Lung (tissue), 12 donors: ENCODE results near the gene HOXA9. TPM values are rescaled to one million over a fixed set of nuclear protein-coding genes. Genes with fewer than 3 reads are reported as not detected.

Experiments used
- ATAC-seq: fragments of 200-7000 bp; cut with Tn5 transposase; one replicate; pipeline ENCODE4 v1.9.1; 2020; ENCODE audit warnings: moderate number of reproducible peaks; ENCODE audit not compliant: insufficient read depth, low FRiP score
- DNase-seq, 3 donors: peaks; one replicate each; pipeline ENCODE4 v3.0.0-alpha.2; 2013 to 2017
- H3K27ac ChIP-seq, 2 donors: one replicate each; pipeline ENCODE4 v1.5.1; 2013; ENCODE audit warnings: mild to moderate bottlenecking in 2 of 2, moderate library complexity in 2 of 2, control low read depth in 1 of 2, inconsistent platforms in 1 of 2, low read depth in 1 of 2, low read length in 1 of 2
- H3K27me3 ChIP-seq, 3 donors: one replicate each; pipeline ENCODE4 v1.5.1; 2013; ENCODE audit warnings: low read length in 2 of 3; ENCODE audit not compliant: control insufficient read depth in 3 of 3, insufficient read depth in 3 of 3
- H3K36me3 ChIP-seq, 4 donors: one replicate each; pipeline ENCODE4 v1.5.1; 2013; ENCODE audit warnings: low read length in 4 of 4, mild to moderate bottlenecking in 1 of 4, moderate library complexity in 1 of 4; ENCODE audit not compliant: control insufficient read depth in 4 of 4, insufficient read depth in 4 of 4
- H3K4me1 ChIP-seq, 5 donors: one replicate each; pipeline ENCODE4 v1.5.1; 2013; ENCODE audit warnings: low read length in 5 of 5, mild to moderate bottlenecking in 2 of 5, moderate library complexity in 1 of 5; ENCODE audit not compliant: control insufficient read depth in 5 of 5, insufficient read depth in 5 of 5
- H3K4me3 ChIP-seq: one replicate; pipeline ENCODE4 v1.5.1; 2013; ENCODE audit warnings: mild to moderate bottlenecking, control low read depth, moderate library complexity
- H3K9ac ChIP-seq, 2 donors: one replicate each; pipeline ENCODE4 v1.5.1; 2013; ENCODE audit warnings: low read length in 2 of 2, control low read depth in 1 of 2; ENCODE audit not compliant: insufficient read depth in 1 of 2
- H3K9me3 ChIP-seq, 4 donors: one replicate each; pipeline ENCODE4 v1.5.1; 2013; ENCODE audit warnings: low read length in 3 of 4, mild to moderate bottlenecking in 1 of 4, moderate library complexity in 1 of 4; ENCODE audit not compliant: control insufficient read depth in 4 of 4, insufficient read depth in 3 of 4
- WGBS, 2 donors: extraction: QIAGEN DNeasy Blood & Tissue Kit; methylation state at CpG; one replicate each; pipeline ENCODE4 v1.1.7; 2013; 5-methylcytosine and 5-hydroxymethylcytosine counted together
- polyA plus RNA-seq, 2 donors: library from polyadenylated mRNA; stranded (reverse); fragments of 200-250 nt; gene quantifications; one replicate each; pipeline ENCODE4 v1.2.1, GENCODE V29; 2013
- total RNA-seq, 2 donors: library from RNA; depleted of rRNA in 1 of 2; stranded (reverse); fragments of >200 nt in 1 of 2; gene quantifications; one replicate each; pipeline ENCODE4 v1.2.1, GENCODE V29; 2014 to 2021
- TF ChIP-seq, protein P1 (sequence below): IDR thresholded peaks from 2 replicates; pipeline ENCODE4 v1.5.1; 2012; ENCODE audit warnings: mild to moderate bottlenecking; ENCODE audit errors: control extremely low read depth, extremely low read depth
- donor health status: control.
- donor health status: control.
- donor health status: Bipolar disorder and iron deficiency.
- donor health status: healthy.
- donor health status: DM: yes; HTN: yes; CAD: no.

HOXA9 gene
- total and polyA plus RNA-seq, 4 donors: 0.11 to 0.85 (median 0.43) TPM

DNA sequence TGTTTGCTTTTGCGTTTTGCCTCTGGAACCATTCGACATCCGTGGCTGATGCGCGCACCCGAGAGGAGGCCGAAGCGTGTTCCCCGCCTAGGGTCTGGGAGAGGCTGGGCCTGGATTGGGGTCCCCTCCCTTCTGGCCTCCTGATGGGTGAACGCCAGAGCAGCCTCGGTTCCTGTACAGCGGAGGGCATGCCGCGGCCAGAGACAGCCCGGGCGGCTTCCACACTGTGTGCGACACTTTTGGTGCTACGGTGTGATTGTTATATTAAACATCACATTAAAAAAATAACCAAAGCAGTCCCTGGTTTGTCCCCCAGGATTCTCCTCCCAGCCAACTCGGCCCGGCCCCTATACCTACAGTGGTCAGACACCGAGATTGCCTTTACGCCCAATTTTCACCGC is 5.2 kb downstream of the HOXA9 start:
- Histone ChIP-seq H3K9ac (no peak overlapping the region), H3K27ac (peak overlapping the region in 1 of 2 donors; percentile 51), H3K9me3 (no peaks in the 10 kb centered on the region), H3K27me3 (peaks cover under 1 to 92% (median 70%) of the 10 kb centered on the region in 3 donors), H3K4me1 (peaks cover 0 to 19% (median 3%) of the 10 kb centered on the region in 5 donors), H3K36me3 (no peaks in the 10 kb centered on the region), H3K4me3 (no peak overlapping the region)
- DNase-seq (peak in 1 of 3 donors; percentile 25), ATAC-seq (no peak)
- TF ChIP-seq, protein P1, sequence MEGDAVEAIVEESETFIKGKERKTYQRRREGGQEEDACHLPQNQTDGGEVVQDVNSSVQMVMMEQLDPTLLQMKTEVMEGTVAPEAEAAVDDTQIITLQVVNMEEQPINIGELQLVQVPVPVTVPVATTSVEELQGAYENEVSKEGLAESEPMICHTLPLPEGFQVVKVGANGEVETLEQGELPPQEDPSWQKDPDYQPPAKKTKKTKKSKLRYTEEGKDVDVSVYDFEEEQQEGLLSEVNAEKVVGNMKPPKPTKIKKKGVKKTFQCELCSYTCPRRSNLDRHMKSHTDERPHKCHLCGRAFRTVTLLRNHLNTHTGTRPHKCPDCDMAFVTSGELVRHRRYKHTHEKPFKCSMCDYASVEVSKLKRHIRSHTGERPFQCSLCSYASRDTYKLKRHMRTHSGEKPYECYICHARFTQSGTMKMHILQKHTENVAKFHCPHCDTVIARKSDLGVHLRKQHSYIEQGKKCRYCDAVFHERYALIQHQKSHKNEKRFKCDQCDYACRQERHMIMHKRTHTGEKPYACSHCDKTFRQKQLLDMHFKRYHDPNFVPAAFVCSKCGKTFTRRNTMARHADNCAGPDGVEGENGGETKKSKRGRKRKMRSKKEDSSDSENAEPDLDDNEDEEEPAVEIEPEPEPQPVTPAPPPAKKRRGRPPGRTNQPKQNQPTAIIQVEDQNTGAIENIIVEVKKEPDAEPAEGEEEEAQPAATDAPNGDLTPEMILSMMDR: no peak
- WGBS, 2 donors: 26 to 44% methylated on average over 23 of the region's 23 CpGs

DNA sequence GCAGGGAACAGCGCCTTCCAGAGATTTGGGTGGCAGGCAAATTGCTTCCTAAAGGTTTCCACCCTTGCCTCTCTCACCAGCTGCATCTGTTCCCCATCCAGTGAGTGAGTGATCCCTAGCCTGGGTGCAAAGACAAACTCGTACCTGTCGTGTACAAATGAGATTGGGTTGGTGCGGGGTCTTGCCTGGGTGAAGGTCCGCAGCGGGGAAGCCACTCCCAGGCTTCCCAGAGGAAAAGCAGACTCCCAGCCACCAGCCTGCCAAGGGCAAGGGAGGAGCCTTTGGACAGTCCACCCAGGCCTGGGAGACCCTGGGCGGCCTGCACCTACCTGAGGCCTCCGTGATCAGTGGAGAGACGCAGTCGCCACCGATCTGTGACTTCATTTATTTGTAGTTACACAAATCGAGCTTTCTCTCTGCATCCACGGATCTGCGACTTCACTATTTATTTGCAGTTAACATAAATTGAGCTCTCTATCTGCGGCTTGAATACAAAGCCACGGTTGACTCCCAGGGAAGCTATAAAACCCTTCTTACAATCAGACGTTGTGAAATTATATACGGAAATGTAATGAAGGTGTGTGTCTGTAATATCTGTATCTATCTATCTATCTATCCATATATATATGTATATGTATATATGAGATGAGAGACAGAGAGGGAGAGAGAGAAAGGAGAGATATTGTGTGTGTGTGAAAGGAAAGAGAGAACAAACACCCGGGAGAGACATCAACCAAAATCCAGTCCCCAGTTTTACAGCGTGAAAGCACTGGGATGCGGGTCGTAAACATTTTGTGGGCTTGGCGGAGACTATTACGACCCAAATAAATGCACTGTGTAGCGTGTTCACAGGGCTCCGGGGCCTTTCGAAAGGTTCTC is 5.8 kb downstream of the HOXA9 start:
- H3K9ac ChIP-seq: no peak overlapping the region
- no peaks in the 10 kb centered on the region for H3K9me3 ChIP-seq
- ATAC-seq (no peak), DNase-seq (no peak)
- H3K4me1 ChIP-seq: peaks cover 0 to 19% (median 3%) of the 10 kb centered on the region in 5 donors
- no peak overlapping the region for H3K4me3 ChIP-seq
- no peak overlapping the region for H3K27ac ChIP-seq
- TF ChIP-seq, protein P1: no peak
- H3K36me3 ChIP-seq: no peaks in the 10 kb centered on the region
- H3K27me3 ChIP-seq: peaks cover 0 to 92% (median 69%) of the 10 kb centered on the region in 3 donors
- 38 to 60% methylated on average over 27 of the region's 27 CpGs for WGBS, 2 donors

DNA sequence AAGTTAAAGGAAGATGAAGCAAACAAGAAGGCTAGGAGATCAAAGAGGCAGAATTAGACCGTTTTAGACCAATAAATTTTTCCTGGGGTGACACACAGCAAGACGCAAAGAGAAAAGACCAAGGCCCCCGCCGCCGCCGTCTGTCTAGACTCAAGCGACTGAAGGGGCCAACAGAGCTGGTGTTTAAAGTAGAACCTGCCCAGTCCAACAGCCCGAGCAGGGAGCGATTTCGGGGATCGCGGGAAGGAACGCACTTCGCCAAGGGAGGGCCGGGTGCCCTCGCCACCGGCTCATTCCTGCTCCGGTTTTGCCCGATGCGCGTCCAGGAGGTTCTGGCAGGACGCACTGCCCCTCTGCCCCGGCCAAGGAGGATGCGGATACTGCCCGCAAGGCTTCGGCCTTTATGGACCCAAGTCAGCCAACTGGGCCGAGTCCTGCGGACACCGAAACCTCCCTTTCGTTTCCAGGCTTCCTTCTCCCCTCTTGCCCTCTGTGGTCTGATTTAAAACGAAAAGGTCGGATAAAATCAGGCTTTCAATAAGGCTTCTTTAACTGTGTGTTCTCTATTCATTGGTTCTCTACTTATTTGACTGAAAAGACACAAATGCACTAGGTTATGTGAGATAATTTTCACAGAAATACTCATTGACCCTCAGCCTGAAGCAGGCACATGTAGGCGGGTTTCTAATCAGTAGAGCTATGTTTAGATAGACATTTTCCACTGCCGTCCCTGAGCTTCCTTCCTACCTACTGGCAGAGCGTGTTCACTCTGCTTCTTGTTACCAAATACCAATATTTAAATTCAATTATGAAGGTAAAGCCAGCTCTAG is 6.7 kb downstream of the HOXA9 start:
- Histone ChIP-seq H3K9me3 (no peaks in the 10 kb centered on the region), H3K36me3 (no peaks in the 10 kb centered on the region), H3K9ac (no peak overlapping the region), H3K4me1 (peaks cover 0 to 21% (median 3%) of the 10 kb centered on the region in 5 donors), H3K27ac (no peak overlapping the region), H3K4me3 (no peak overlapping the region), H3K27me3 (peaks cover 0 to 92% (median 69%) of the 10 kb centered on the region in 3 donors)
- TF ChIP-seq, protein P1: no peak
- ATAC-seq: no peak
- peak in 1 of 3 donors; percentile 34 for DNase-seq
- WGBS, 2 donors: 25 to 50% methylated on average over 35 of the region's 35 CpGs
